GM23338 (cell line): Measurements from ENCODE around the gene STX8. TPM values are rescaled to one million over a fixed set of nuclear protein-coding genes. Genes with fewer than 3 reads are reported as not detected.

Experiments used
- ATAC-seq: fragments of 200-7000 bp; cut with Tn5 transposase; 3 replicates; pipeline ENCODE4 v1.9.1; 2020
- DNase-seq: peaks from one replicate; pipeline ENCODE4 v3.0.0-alpha.2; 2015; ENCODE audit warnings: low spot score
- H2AFZ ChIP-seq: fragments of 200-600 bp; sonication (generic); 2 replicates; pipeline ENCODE4 v1.8.0; 2016; ENCODE audit warnings: antibody characterized with exemption, mild to moderate bottlenecking, moderate library complexity
- H3F3A ChIP-seq: fragments of 200-600 bp; sonication (generic); replicated peaks from 2 replicates; pipeline ENCODE4 v1.8.0; 2017; ENCODE audit warnings: antibody characterized with exemption, mixed run types, low read depth
- H3K27ac ChIP-seq: fragments of 200-600 bp; sonication (generic); 2 replicates; pipeline ENCODE4 v1.6.1; 2016; ENCODE audit warnings: low read depth
- H3K27me3 ChIP-seq: fragments of 200-600 bp; sonication (generic); 2 replicates; pipeline ENCODE4 v1.8.0; 2016; ENCODE audit warnings: mild to moderate bottlenecking, mixed run types, moderate library complexity; ENCODE audit not compliant: insufficient read depth
- H3K36me3 ChIP-seq: fragments of 200-600 bp; sonication (generic); 2 replicates; pipeline ENCODE4 v1.8.0; 2016; ENCODE audit warnings: mild to moderate bottlenecking; ENCODE audit not compliant: insufficient read depth
- H3K4me1 ChIP-seq: fragments of 200-600 bp; sonication (generic); 2 replicates; pipeline ENCODE4 v1.8.0; 2016; ENCODE audit warnings: mild to moderate bottlenecking, moderate library complexity; ENCODE audit not compliant: insufficient read depth
- H3K4me2 ChIP-seq: fragments of 200-600 bp; sonication (generic); 2 replicates; pipeline ENCODE4 v1.7.1; 2017; ENCODE audit warnings: mixed run types
- H3K4me3 ChIP-seq: fragments of 200-600 bp; sonication (generic); 2 replicates; pipeline ENCODE4 v1.6.1; 2016; ENCODE audit warnings: mixed run types
- H3K79me2 ChIP-seq: fragments of 200-600 bp; sonication (generic); replicated peaks from 2 replicates; pipeline ENCODE4 v1.8.0; 2017; ENCODE audit warnings: mild to moderate bottlenecking; ENCODE audit not compliant: insufficient read depth
- H3K9me2 ChIP-seq: fragments of 200-600 bp; sonication (generic); 2 replicates; pipeline ENCODE4 v1.8.0; 2017; ENCODE audit not compliant: insufficient read depth
- H4K20me1 ChIP-seq: fragments of 200-600 bp; sonication (generic); replicated peaks from 2 replicates; pipeline ENCODE4 v1.8.0; 2017; ENCODE audit warnings: mild to moderate bottlenecking; ENCODE audit not compliant: insufficient read depth
- H3K27ac Mint-ChIP-seq: 2 replicates; pipeline ENCODE4 v1.8.0; 2020; ENCODE audit warnings: inconsistent platforms, mild to moderate bottlenecking, moderate library complexity, mixed read lengths
- H3K27me3 Mint-ChIP-seq: 3 replicates; pipeline ENCODE4 v1.8.0; 2022; ENCODE audit warnings: low read depth, mild to moderate bottlenecking, moderate library complexity, mixed read lengths, inconsistent platforms; ENCODE audit not compliant: insufficient read depth, poor library complexity
- H3K36me3 Mint-ChIP-seq: 3 replicates; pipeline ENCODE4 v1.8.0; 2021; ENCODE audit warnings: low read depth, mild to moderate bottlenecking, inconsistent platforms, moderate library complexity, mixed read lengths
- H3K4me1 Mint-ChIP-seq: 3 replicates; pipeline ENCODE4 v1.8.0; 2020; ENCODE audit warnings: mild to moderate bottlenecking, inconsistent platforms, mixed read lengths
- H3K4me3 Mint-ChIP-seq: 3 replicates; pipeline ENCODE4 v1.8.0; 2021; ENCODE audit warnings: moderate library complexity, mild to moderate bottlenecking, inconsistent platforms, mixed read lengths
- H3K9me3 Mint-ChIP-seq: 3 replicates; pipeline ENCODE4 v1.8.0; 2020; ENCODE audit warnings: moderate library complexity, mild to moderate bottlenecking, inconsistent platforms, mixed read lengths
- CREB1 ChIP-seq: fragments of 250-450 bp; sonication (Bioruptor Pico); IDR thresholded peaks from 2 replicates; pipeline ENCODE4 v1.5.0; 2020; ENCODE audit warnings: low read depth, mild to moderate bottlenecking, moderate library complexity
- ETS1 ChIP-seq: IDR thresholded peaks from 2 replicates; pipeline ENCODE4 v1.6.1; 2016; ENCODE audit warnings: antibody characterized with exemption
- EZH2 ChIP-seq: fragments of 200-600 bp; sonication (generic); IDR thresholded peaks from one replicate; pipeline ENCODE4 v1.8.0; 2017; ENCODE audit warnings: antibody characterized with exemption, mild to moderate bottlenecking, low read depth; ENCODE audit not compliant: unreplicated experiment
- EZH2phosphoT487 ChIP-seq: fragments of 200-600 bp; sonication (generic); IDR thresholded peaks from one replicate; pipeline ENCODE4 v1.8.1; 2018; ENCODE audit warnings: antibody characterized with exemption; ENCODE audit not compliant: unreplicated experiment
- JUNB ChIP-seq: IDR thresholded peaks from one replicate; pipeline ENCODE4 v1.6.1; 2016; ENCODE audit warnings: antibody characterized with exemption; ENCODE audit not compliant: unreplicated experiment
- NANOG ChIP-seq: IDR thresholded peaks from 2 replicates; pipeline ENCODE4 v1.6.1; 2016; ENCODE audit warnings: antibody characterized with exemption, borderline replicate concordance
- POLR2AphosphoS5 ChIP-seq: IDR thresholded peaks from 2 replicates; pipeline ENCODE4 v1.6.1; 2016; ENCODE audit warnings: antibody characterized with exemption, low read depth
- ZNF331 ChIP-seq: fragments of 250-450 bp; sonication (Bioruptor Pico); IDR thresholded peaks from 2 replicates; pipeline ENCODE4 v1.5.0; 2020; ENCODE audit warnings: low read depth, mild to moderate bottlenecking, moderate library complexity
- ZNF462 ChIP-seq: fragments of 250-450 bp; sonication (Bioruptor Pico); IDR thresholded peaks from 2 replicates; pipeline ENCODE4 v1.5.0; 2020; ENCODE audit warnings: mild to moderate bottlenecking, moderate library complexity
- polyA plus RNA-seq: library from polyadenylated mRNA; unstranded; fragments of >200 nt; fragmentation: Nextera tagmentation; extraction: Ambion mirVana; gene quantifications from 2 replicates; pipeline ENCODE4 v1.2.1, GENCODE V29; 2016
- total RNA-seq: library from RNA; depleted of rRNA; stranded (reverse); fragments of >200 nt; shearing (Covaris generic); gene quantifications from 2 replicates; pipeline ENCODE4 v1.2.3, GENCODE V29; 2014

STX8 gene
- total and polyA plus RNA-seq, 2 experiments from 2014 or later, result 59.4 to 82.3 TPM

DNA sequence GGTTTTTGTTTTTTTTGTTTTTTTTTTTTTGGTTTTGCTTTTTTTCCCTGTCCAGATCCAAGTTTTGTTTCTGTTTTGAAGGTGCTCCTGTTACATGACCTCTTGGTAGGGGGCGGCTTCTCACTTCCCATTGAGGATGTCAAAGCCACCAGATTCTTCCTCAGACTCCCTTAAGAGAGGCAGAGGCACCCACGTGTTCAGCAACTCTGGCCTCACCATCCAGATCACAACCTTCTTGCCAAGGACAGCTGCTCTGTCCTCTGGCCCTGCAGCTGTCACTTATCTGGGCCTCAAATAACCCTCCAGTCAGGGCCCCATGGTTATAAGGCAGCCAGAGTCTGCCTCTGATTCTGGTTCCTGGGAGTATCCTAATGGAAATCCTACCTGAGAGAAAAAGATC, 208.5 kb downstream of the STX8 start (continued):
- TF ChIP-seq ZNF462, result no peak
- TF ChIP-seq ETS1, result no peak
- no peak for TF ChIP-seq CREB1 (CRISPR knock-in tag)
- no peak for TF ChIP-seq NANOG

DNA sequence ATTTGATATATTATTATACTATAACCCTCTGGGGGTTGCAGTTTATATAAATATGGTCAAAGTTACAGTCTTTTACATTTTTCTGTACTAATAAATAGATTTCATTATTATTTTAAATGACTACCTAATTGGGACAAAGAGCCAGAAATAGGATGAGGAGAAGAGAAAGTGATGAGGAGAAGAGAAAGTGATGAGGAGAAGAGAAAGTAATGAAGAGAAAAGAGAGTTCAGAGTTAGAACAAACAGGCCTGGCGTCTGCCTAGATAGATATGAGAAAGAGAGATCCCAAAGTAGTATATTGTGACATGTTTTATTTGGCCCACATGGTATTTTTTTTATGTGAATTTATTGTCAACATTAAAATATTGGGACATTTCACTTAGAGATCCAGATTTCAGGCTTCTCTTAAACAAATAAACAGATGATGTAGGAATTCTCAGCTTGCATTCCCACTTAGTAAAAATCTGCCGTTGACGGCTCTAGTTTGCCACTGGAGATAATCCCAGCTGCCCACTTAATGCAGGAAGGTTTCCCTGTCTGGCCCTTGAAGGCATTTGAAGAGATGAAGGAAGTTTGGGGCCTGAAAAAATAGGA, 210.7 kb downstream of the STX8 start:
- Histone ChIP-seq H3F3A (no peaks in the 10 kb centered on the region), H3K4me3 (no peak overlapping the region), H3K79me2 (no peaks in the 10 kb centered on the region), H3K4me1 (peaks cover under 1% of the 10 kb centered on the region; the same call in 1 of the 2 replicates), H2AFZ (no peak overlapping the region), H3K9me2 (no peaks in the 10 kb centered on the region), H3K4me2 (no peak overlapping the region), H3K27ac (no peak overlapping the region), H3K36me3 (no peaks in the 10 kb centered on the region), H4K20me1 (no peaks in the 10 kb centered on the region), H3K27me3 (no peaks in the 10 kb centered on the region)
- Mint-ChIP-seq H3K4me3 (no peak overlapping the region), H3K4me1 (peaks cover 11% of the 10 kb centered on the region; the same call in 2 of the 3 replicates), H3K27ac (no peak overlapping the region), H3K9me3 (no peaks in the 10 kb centered on the region), H3K27me3 (peaks cover 3% of the 10 kb centered on the region), H3K36me3 (no peaks in the 10 kb centered on the region)
- ATAC-seq (no peak), DNase-seq (no peak)
- TF ChIP-seq EZH2, result no peak
- no peak for TF ChIP-seq EZH2phosphoT487
- no peak for TF ChIP-seq JUNB
- no peak for TF ChIP-seq ZNF331 (CRISPR knock-in tag)
- no peak for TF ChIP-seq NANOG
- no peak for TF ChIP-seq ETS1
- no peak for TF ChIP-seq POLR2AphosphoS5
